HEK293 (cell line): ENCODE data around the gene MED29.
A peak's percentile ranks its signal among the peaks of the same experiment; 100 is the strongest.

Experiments
- BCL6B ChIP-seq: fragments of 450-650 bp; formaldehyde crosslinking; IDR thresholded peaks from 2 replicates; pipeline ENCODE4 v1.5.1; 2017; ENCODE audit warnings: missing biosample characterization, missing genetic modification characterization
- CTCF ChIP-seq: fragments of 450-650 bp; formaldehyde crosslinking; IDR thresholded peaks from 2 replicates; pipeline ENCODE4 v1.5.1; 2016; ENCODE audit warnings: missing biosample characterization, missing genetic modification characterization
- ELK4 ChIP-seq: IDR thresholded peaks from 2 replicates; pipeline ENCODE4 v1.6.1; 2011; ENCODE audit warnings: mild to moderate bottlenecking, low read depth, low read length, borderline replicate concordance
- FEZF1 ChIP-seq: fragments of 450-650 bp; formaldehyde crosslinking; IDR thresholded peaks from 2 replicates; pipeline ENCODE4 v1.5.1; 2016; ENCODE audit warnings: missing biosample characterization, missing genetic modification characterization
- GLI2 ChIP-seq: fragments of 450-650 bp; formaldehyde crosslinking; IDR thresholded peaks from 2 replicates; pipeline ENCODE4; 2017; ENCODE audit warnings: missing biosample characterization, missing genetic modification characterization, low read depth, borderline replicate concordance
- HOXA7 ChIP-seq: sonication (generic); formaldehyde crosslinking; IDR thresholded peaks from 2 replicates; pipeline ENCODE4 v1.8.1; 2022; ENCODE audit warnings: missing genetic modification reagents, borderline replicate concordance
- HOXC10 ChIP-seq: sonication (generic); formaldehyde crosslinking; IDR thresholded peaks from 2 replicates; pipeline ENCODE4 v1.8.1; 2023; ENCODE audit warnings: mild to moderate bottlenecking, missing genetic modification reagents
- KLF7 ChIP-seq: fragments of 450-650 bp; formaldehyde crosslinking; IDR thresholded peaks from 2 replicates; pipeline ENCODE4 v1.5.1; 2016; ENCODE audit warnings: missing biosample characterization, missing genetic modification characterization, borderline replicate concordance
- MEIS1 ChIP-seq: sonication (generic); formaldehyde crosslinking; IDR thresholded peaks from 2 replicates; pipeline ENCODE4 v1.8.1; 2022; ENCODE audit warnings: missing genetic modification reagents, mild to moderate bottlenecking, borderline replicate concordance
- PRDM10 ChIP-seq: fragments of 450-650 bp; formaldehyde crosslinking; IDR thresholded peaks from 2 replicates; pipeline ENCODE4 v1.5.1; 2016; ENCODE audit warnings: missing biosample characterization, missing genetic modification characterization
- PRDM6 ChIP-seq: fragments of 450-650 bp; formaldehyde crosslinking; IDR thresholded peaks from 2 replicates; pipeline ENCODE4 v1.5.1; 2017; ENCODE audit warnings: missing biosample characterization, missing genetic modification characterization
- REPIN1 ChIP-seq: fragments of 450-650 bp; formaldehyde crosslinking; IDR thresholded peaks from 2 replicates; pipeline ENCODE4 v1.5.1; 2017; ENCODE audit warnings: missing biosample characterization, missing genetic modification characterization, low read depth
- SCRT2 ChIP-seq: fragments of 450-650 bp; formaldehyde crosslinking; IDR thresholded peaks from 2 replicates; pipeline ENCODE4 v1.5.1; 2016; ENCODE audit warnings: missing biosample characterization, missing genetic modification characterization
- YY1 ChIP-seq: fragments of 450-650 bp; formaldehyde crosslinking; IDR thresholded peaks from 2 replicates; pipeline ENCODE4 v1.5.1; 2018; ENCODE audit warnings: missing biosample characterization, missing genetic modification characterization
- ZBTB11 ChIP-seq: fragments of 450-650 bp; formaldehyde crosslinking; conservative IDR thresholded peaks from 2 replicates; pipeline ENCODE4 v1.5.1; 2016; ENCODE audit warnings: low read depth, missing biosample characterization, missing genetic modification characterization
- ZEB2 ChIP-seq: fragments of 450-650 bp; formaldehyde crosslinking; IDR thresholded peaks from 2 replicates; pipeline ENCODE4 v1.5.1; 2016; ENCODE audit warnings: missing biosample characterization, missing genetic modification characterization
- ZFP37 ChIP-seq: fragments of 450-650 bp; formaldehyde crosslinking; IDR thresholded peaks from 2 replicates; pipeline ENCODE4 v1.5.1; 2016; ENCODE audit warnings: missing biosample characterization, missing genetic modification characterization
- ZNF112 ChIP-seq: fragments of 450-650 bp; formaldehyde crosslinking; IDR thresholded peaks from 2 replicates; pipeline ENCODE4 v1.5.0; 2017; ENCODE audit warnings: missing biosample characterization, missing genetic modification characterization
- ZNF174 ChIP-seq: fragments of 450-650 bp; formaldehyde crosslinking; IDR thresholded peaks from 2 replicates; pipeline ENCODE4 v1.5.0; 2017; ENCODE audit warnings: missing biosample characterization, mild to moderate bottlenecking, missing genetic modification characterization
- ZNF184 ChIP-seq: fragments of 450-650 bp; IDR thresholded peaks from 2 replicates; pipeline ENCODE4 v1.5.1; 2018; ENCODE audit warnings: missing biosample characterization, mild to moderate bottlenecking, missing genetic modification characterization
- ZNF202 ChIP-seq: fragments of 450-650 bp; formaldehyde crosslinking; IDR thresholded peaks from 2 replicates; pipeline ENCODE4 v1.5.1; 2016; ENCODE audit warnings: missing biosample characterization, missing genetic modification characterization, borderline replicate concordance
- ZNF214 ChIP-seq: fragments of 450-650 bp; formaldehyde crosslinking; IDR thresholded peaks from 2 replicates; pipeline ENCODE4 v1.5.1; 2017; ENCODE audit warnings: missing biosample characterization, mild to moderate bottlenecking, missing genetic modification characterization, borderline replicate concordance
- ZNF416 ChIP-seq: fragments of 450-650 bp; formaldehyde crosslinking; IDR thresholded peaks from 2 replicates; pipeline ENCODE4 v1.5.1; 2016; ENCODE audit warnings: missing biosample characterization, missing genetic modification characterization
- ZNF514 ChIP-seq: fragments of 450-650 bp; formaldehyde crosslinking; IDR thresholded peaks from 2 replicates; pipeline ENCODE4 v1.5.1; 2016; ENCODE audit warnings: missing biosample characterization, missing genetic modification characterization
- ZNF701 ChIP-seq: fragments of 450-650 bp; formaldehyde crosslinking; IDR thresholded peaks from 2 replicates; pipeline ENCODE4 v1.5.1; 2016; ENCODE audit warnings: missing biosample characterization, missing genetic modification characterization
- ZNF791 ChIP-seq: fragments of 450-650 bp; formaldehyde crosslinking; IDR thresholded peaks from 2 replicates; pipeline ENCODE4 v1.5.1; 2016; ENCODE audit warnings: missing biosample characterization, missing genetic modification characterization
- ZSCAN30 ChIP-seq: fragments of 450-650 bp; IDR thresholded peaks from 2 replicates; pipeline ENCODE4 v1.5.1; 2018; ENCODE audit warnings: missing biosample characterization, mild to moderate bottlenecking, missing genetic modification characterization, moderate library complexity

MED29 gene

GRCh38 chr19:39428283-39429112 lies 37.3 kb downstream of the MED29 start (continued):
- TF ChIP-seq ZNF514 (tag by site-specific recombination) (no peak), ZNF416 (tag by site-specific recombination) (no peak), FEZF1 (tag by site-specific recombination) (no peak), SCRT2 (tag by site-specific recombination) (no peak), REPIN1 (tag by site-specific recombination) (no peak), YY1 (tag by site-specific recombination) (no peak), MEIS1 (CRISPR knock-in tag) (no peak), ZBTB11 (tag by site-specific recombination) (no peak), CTCF (no peak; the same call in 1 of the 2 replicates), GLI2 (no peak), ZNF202 (tag by site-specific recombination) (no peak), ZSCAN30 (tag by site-specific recombination) (peak; percentile 18; the same call in 1 of the 2 replicates), ZNF112 (tag by site-specific recombination) (no peak), ZNF701 (tag by site-specific recombination) (no peak), ZNF791 (tag by site-specific recombination) (no peak), ZNF184 (tag by site-specific recombination) (no peak), HOXA7 (CRISPR knock-in tag) (no peak), ZEB2 (tag by site-specific recombination) (peak; percentile 55; the same call in 1 of the 2 replicates), ZFP37 (0 out of 2 replicates have a peak, but pooled peaks have one; percentile 34), BCL6B (tag by site-specific recombination) (no peak), ZNF214 (tag by site-specific recombination) (no peak), ELK4 (no peak), PRDM10 (tag by site-specific recombination) (peak; percentile 65), HOXC10 (CRISPR knock-in tag) (no peak), PRDM6 (tag by site-specific recombination) (no peak), ZNF174 (tag by site-specific recombination) (no peak), KLF7 (no peak)
